Activated T-helper 1 cell treated with anti-CD3 and anti-CD28 coated beads, Interleukin-12 subunit alpha, Interleukin-12 subunit beta, Interleukin-2, Interleukin-4 antibody, amounts not matched to agents 30 ng/mL and 10 ng/mL and 1 ng/mL, durations not matched to agents 14 hours and 24 hours and 36 hours (primary cell): ENCODE measurements around the gene SMTNL2. TPM values are rescaled to one million over a fixed set of nuclear protein-coding genes. Genes with fewer than 3 reads are reported as not detected.
"Not testable (repeated sequence)": the region's sequence is repeated elsewhere in the genome, so short reads cannot be mapped to it uniquely, and the experiment has no call there.

Experiments
- DNase-seq: peaks from one replicate; pipeline ENCODE4 v3.0.0; 2021; ENCODE audit warnings: low spot score
- H3K27ac Mint-ChIP-seq: one replicate; pipeline ENCODE4 v1.8.0; 2021; ENCODE audit warnings: mild to moderate bottlenecking, mixed read lengths
- H3K27me3 Mint-ChIP-seq: one replicate; pipeline ENCODE4 v1.8.0; 2022; ENCODE audit warnings: mild to moderate bottlenecking, moderate library complexity, mixed read lengths; ENCODE audit not compliant: insufficient read depth
- H3K36me3 Mint-ChIP-seq: one replicate; pipeline ENCODE4 v1.8.0; 2021; ENCODE audit warnings: low read depth, mixed read lengths
- H3K4me1 Mint-ChIP-seq: one replicate; pipeline ENCODE4 v1.8.0; 2021; ENCODE audit warnings: low read depth, mixed read lengths
- H3K4me3 Mint-ChIP-seq: one replicate; pipeline ENCODE4 v1.8.0; 2021; ENCODE audit warnings: mild to moderate bottlenecking, moderate library complexity, mixed read lengths
- H3K9me3 Mint-ChIP-seq: one replicate; pipeline ENCODE4 v1.8.0; 2021; ENCODE audit warnings: mixed read lengths
- intact Hi-C: fragments of 100-400 bp; cut with micrococcal nuclease; formaldehyde crosslinking; loops from one replicate; pipeline ENCODE4 v1.15.1; 2024
- total RNA-seq: library from RNA; stranded (reverse); gene quantifications from 2 replicates; pipeline ENCODE4 v1.2.3, GENCODE V29; 2022

The SMTNL2 gene
- total RNA-seq, 1 donor from 2014 or later = not detected

GRCh38 chr17:4597975-4598374, 13.6 kb downstream of the SMTNL2 start:
- intact Hi-C loops = no loop called here
- no peak for DNase-seq
- no peaks in the 10 kb centered on the region for H3K4me1 Mint-ChIP-seq
- peaks cover 6% of the 10 kb centered on the region for H3K27me3 Mint-ChIP-seq
- no peaks in the 10 kb centered on the region for H3K36me3 Mint-ChIP-seq
- no peaks in the 10 kb centered on the region for H3K9me3 Mint-ChIP-seq
- no peak overlapping the region for H3K27ac Mint-ChIP-seq
- no peak overlapping the region for H3K4me3 Mint-ChIP-seq

- intact Hi-C loops = no loop called here
- H3K27ac Mint-ChIP-seq = no peak overlapping the region
- DNase-seq = no peak
- H3K36me3 Mint-ChIP-seq = no peaks in the 10 kb centered on the region
- no peaks in the 10 kb centered on the region for H3K9me3 Mint-ChIP-seq
- H3K4me3 Mint-ChIP-seq = no peak overlapping the region
- H3K4me1 Mint-ChIP-seq = no peaks in the 10 kb centered on the region
- peaks cover 4% of the 10 kb centered on the region for H3K27me3 Mint-ChIP-seq
Measured at GRCh38 chr17:4598776-4599504, 14.6 kb downstream of the SMTNL2 start.

GRCh38 chr17:4599505-4600281, 15.4 kb downstream of the SMTNL2 start:
- H3K27ac Mint-ChIP-seq = no peak overlapping the region
- intact Hi-C loops = no loop called here

GRCh38 chr17:4600563-4600962, 16.2 kb downstream of the SMTNL2 start:
- no peak for DNase-seq
- peaks cover 3% of the 10 kb centered on the region for H3K27me3 Mint-ChIP-seq
- H3K4me3 Mint-ChIP-seq = no peak overlapping the region
- H3K9me3 Mint-ChIP-seq = no peaks in the 10 kb centered on the region
- no peaks in the 10 kb centered on the region for H3K36me3 Mint-ChIP-seq
- H3K27ac Mint-ChIP-seq = no peak overlapping the region
- intact Hi-C loops = no loop called here
- no peaks in the 10 kb centered on the region for H3K4me1 Mint-ChIP-seq

More at GRCh38 chr17:4599505-4600281, 15.4 kb downstream of the SMTNL2 start:
- no peak for DNase-seq
- Mint-ChIP-seq H3K4me3 (no peak overlapping the region), H3K4me1 (no peaks in the 10 kb centered on the region), H3K9me3 (no peaks in the 10 kb centered on the region), H3K36me3 (no peaks in the 10 kb centered on the region), H3K27me3 (peaks cover 3% of the 10 kb centered on the region)

GRCh38 chr17:4601326-4601725, 17.0 kb downstream of the SMTNL2 start:
- no peaks in the 10 kb centered on the region for H3K9me3 Mint-ChIP-seq
- no peak for DNase-seq
- no peaks in the 10 kb centered on the region for H3K36me3 Mint-ChIP-seq
- intact Hi-C loops = no loop called here
- no peak overlapping the region for H3K27ac Mint-ChIP-seq
- H3K4me3 Mint-ChIP-seq = no peak overlapping the region
- peaks cover 3% of the 10 kb centered on the region for H3K27me3 Mint-ChIP-seq
- no peaks in the 10 kb centered on the region for H3K4me1 Mint-ChIP-seq

- Mint-ChIP-seq H3K9me3 (no peaks in the 10 kb centered on the region), H3K27me3 (peaks cover 3% of the 10 kb centered on the region)
Measured at GRCh38 chr17:4602041-4602440, 17.7 kb downstream of the SMTNL2 start.

GRCh38 chr17:4604111-4604644, 19.8 kb downstream of the SMTNL2 start:
- no peaks in the 10 kb centered on the region for H3K9me3 Mint-ChIP-seq
- no peak overlapping the region for H3K27ac Mint-ChIP-seq
- no peaks in the 10 kb centered on the region for H3K36me3 Mint-ChIP-seq
- intact Hi-C loops = no loop called here
- no peak for DNase-seq
- no peak overlapping the region for H3K4me3 Mint-ChIP-seq
- peaks cover 12% of the 10 kb centered on the region for H3K27me3 Mint-ChIP-seq
- no peaks in the 10 kb centered on the region for H3K4me1 Mint-ChIP-seq

More at GRCh38 chr17:4602041-4602440, 17.7 kb downstream of the SMTNL2 start:
- Mint-ChIP-seq H3K36me3 (no peaks in the 10 kb centered on the region), H3K27ac (no peak overlapping the region), H3K4me1 (no peaks in the 10 kb centered on the region), H3K4me3 (no peak overlapping the region)
- intact Hi-C loops = no loop called here
- DNase-seq = no peak

- H3K27ac Mint-ChIP-seq, DNase-seq, intact Hi-C loops, H3K4me1 Mint-ChIP-seq, H3K36me3 Mint-ChIP-seq, H3K4me3 Mint-ChIP-seq, H3K9me3 Mint-ChIP-seq: not testable (repeated sequence)
- H3K27me3 Mint-ChIP-seq = peaks cover 15% of the 10 kb centered on the region
Measured at GRCh38 chr17:4604736-4605135, 20.4 kb downstream of the SMTNL2 start.

GRCh38 chr17:4605826-4606225, 21.5 kb downstream of the SMTNL2 start:
- intact Hi-C loops = no loop called here
- no peaks in the 10 kb centered on the region for H3K36me3 Mint-ChIP-seq
- no peak overlapping the region for H3K27ac Mint-ChIP-seq
- peaks cover 23% of the 10 kb centered on the region for H3K27me3 Mint-ChIP-seq
- no peak for DNase-seq
- H3K4me1 Mint-ChIP-seq = no peaks in the 10 kb centered on the region
- H3K4me3 Mint-ChIP-seq = no peak overlapping the region
- H3K9me3 Mint-ChIP-seq = no peaks in the 10 kb centered on the region

- Mint-ChIP-seq H3K27me3 (peaks cover 26% of the 10 kb centered on the region), H3K9me3 (no peaks in the 10 kb centered on the region), H3K4me3 (no peak overlapping the region)
Measured at GRCh38 chr17:4607261-4607741, 23.0 kb downstream of the SMTNL2 start.

GRCh38 chr17:4607773-4608187, 23.5 kb downstream of the SMTNL2 start:
- no peaks in the 10 kb centered on the region for H3K4me1 Mint-ChIP-seq
- peaks cover 26% of the 10 kb centered on the region for H3K27me3 Mint-ChIP-seq
- H3K36me3 Mint-ChIP-seq = no peaks in the 10 kb centered on the region
- no peak for DNase-seq
- H3K4me3 Mint-ChIP-seq = no peak overlapping the region
- H3K9me3 Mint-ChIP-seq = no peaks in the 10 kb centered on the region
- no peak overlapping the region for H3K27ac Mint-ChIP-seq
- intact Hi-C loops = no loop called here

More at GRCh38 chr17:4607261-4607741, 23.0 kb downstream of the SMTNL2 start:
- Mint-ChIP-seq H3K36me3 (no peaks in the 10 kb centered on the region), H3K27ac (no peak overlapping the region), H3K4me1 (no peaks in the 10 kb centered on the region)
- no peak for DNase-seq
- intact Hi-C loops = no loop called here

GRCh38 chr17:4609761-4610160, 25.4 kb downstream of the SMTNL2 start:
- no peaks in the 10 kb centered on the region for H3K4me1 Mint-ChIP-seq
- no peaks in the 10 kb centered on the region for H3K36me3 Mint-ChIP-seq
- H3K9me3 Mint-ChIP-seq = no peaks in the 10 kb centered on the region
- intact Hi-C loops = no loop called here
- no peak overlapping the region for H3K4me3 Mint-ChIP-seq
- DNase-seq = no peak
- no peak overlapping the region for H3K27ac Mint-ChIP-seq
- peaks cover 26% of the 10 kb centered on the region for H3K27me3 Mint-ChIP-seq

GRCh38 chr17:4610162-4610561, 25.8 kb downstream of the SMTNL2 start:
- Mint-ChIP-seq H3K9me3 (no peaks in the 10 kb centered on the region), H3K4me1 (no peaks in the 10 kb centered on the region), H3K27ac (no peak overlapping the region)

More at GRCh38 chr17:4610162-4610561, 25.8 kb downstream of the SMTNL2 start:
- Mint-ChIP-seq H3K4me3 (no peak overlapping the region), H3K27me3 (peaks cover 26% of the 10 kb centered on the region), H3K36me3 (no peaks in the 10 kb centered on the region)
- no peak for DNase-seq
- intact Hi-C loops = no loop called here
